GM12892 (cell line): ENCODE measurements around the gene EYS.

ENCODE experiments used
- POLR2A ChIP-seq: IDR thresholded peaks from 2 replicates; pipeline ENCODE4 v1.6.1; 2011; ENCODE audit warnings: low read depth, low read length, control low read depth
- POLR2AphosphoS5 ChIP-seq: IDR thresholded peaks from 2 replicates; pipeline ENCODE4 v1.6.1; 2011; ENCODE audit warnings: low read depth, low read length, control low read depth
- TAF1 ChIP-seq: IDR thresholded peaks from 2 replicates; pipeline ENCODE4 v1.6.1; 2011; ENCODE audit warnings: low read depth, mild to moderate bottlenecking, control low read depth, low read length, borderline replicate concordance

- no peak for TF ChIP-seq POLR2A
- no peak for TF ChIP-seq TAF1
- no peak for TF ChIP-seq POLR2AphosphoS5
Observed at GRCh38 chr6:63674635-63675034, 2032.4 kb downstream of the EYS start.
